Medulla oblongata (tissue), 1 donor: ENCODE measurements around the gene SLC9C2.
A peak's percentile ranks its signal among the peaks of the same experiment; 100 is the strongest.
"Not testable (repeated sequence)": the region's sequence is repeated elsewhere in the genome, so short reads cannot be mapped to it uniquely, and the experiment has no call there.

ENCODE experiments used
- DNase-seq: peaks from one replicate; pipeline ENCODE4 v3.0.0-alpha.2; 2015; ENCODE audit errors: extremely low spot score

SLC9C2 gene

DNA sequence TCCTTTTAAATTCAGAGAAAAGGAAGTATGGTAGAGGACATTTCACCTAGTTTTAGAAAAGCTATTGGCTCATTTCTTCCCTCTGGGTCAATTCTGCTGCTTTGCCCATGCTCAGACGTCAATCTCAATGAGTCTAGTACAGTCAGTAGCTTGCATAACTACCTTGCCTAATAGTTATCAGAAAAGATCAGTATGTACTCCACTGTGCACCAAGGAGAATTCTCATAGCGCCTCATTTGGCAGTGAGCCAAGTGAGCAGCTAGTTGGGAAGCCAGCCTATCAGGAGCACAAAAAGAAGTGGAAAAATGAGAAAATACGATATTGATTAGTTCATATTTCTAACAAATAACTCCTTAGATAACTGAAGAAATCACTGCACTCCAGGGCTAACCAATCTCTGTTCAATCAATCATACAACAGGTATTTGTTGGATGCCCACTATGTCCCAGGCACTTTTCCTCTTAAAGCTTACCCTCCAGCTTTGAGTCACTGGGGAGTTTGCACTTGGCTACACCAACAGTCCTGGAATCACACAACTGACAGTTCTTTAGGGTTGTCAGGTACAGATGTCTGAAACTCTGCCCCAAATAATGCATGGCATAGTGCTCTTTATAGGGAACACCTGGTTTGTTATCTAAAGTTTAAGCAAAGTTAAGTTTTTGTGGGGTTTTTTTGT, 75.6 kb downstream of the SLC9C2 start:
- DNase-seq: no peak

DNA sequence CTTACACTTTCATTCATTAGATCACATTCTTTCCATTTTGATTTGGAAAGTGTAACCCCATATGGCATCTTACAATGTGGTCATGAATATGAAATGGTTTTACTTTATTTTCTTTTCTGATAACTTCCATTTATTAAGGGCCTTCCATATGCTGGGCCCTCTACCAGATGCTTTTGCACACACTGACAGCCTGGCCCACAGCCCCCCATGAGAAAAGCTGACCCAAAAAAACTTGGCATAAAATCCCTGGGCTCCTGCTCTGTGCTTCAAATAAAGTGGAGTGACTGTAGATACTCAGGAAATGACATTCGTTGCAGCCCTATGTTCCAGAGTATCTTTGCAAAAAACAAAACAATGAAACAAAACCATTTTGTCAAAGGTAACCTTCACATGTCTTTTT, 76.9 kb downstream of the SLC9C2 start:
- no peak for DNase-seq

DNA sequence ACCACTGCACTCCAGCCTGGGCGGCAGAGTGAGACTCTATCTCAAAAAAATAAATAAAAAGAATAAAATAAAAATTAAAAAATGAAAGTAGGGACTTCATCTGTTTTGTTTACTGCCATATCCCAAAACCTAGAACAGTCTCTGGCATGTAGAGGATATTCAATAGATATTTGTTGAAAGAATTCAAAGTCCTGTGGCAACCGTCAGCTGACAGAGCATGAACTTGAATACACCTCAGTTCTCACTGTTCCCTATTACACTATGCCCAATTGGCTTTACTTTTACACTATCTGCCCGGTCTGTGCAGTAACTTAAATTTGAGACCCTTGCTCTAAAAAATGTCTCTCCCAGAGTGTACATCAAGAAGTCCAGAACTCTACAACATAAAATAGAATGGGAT, 79.5 kb downstream of the SLC9C2 start:
- DNase-seq: no peak

DNA sequence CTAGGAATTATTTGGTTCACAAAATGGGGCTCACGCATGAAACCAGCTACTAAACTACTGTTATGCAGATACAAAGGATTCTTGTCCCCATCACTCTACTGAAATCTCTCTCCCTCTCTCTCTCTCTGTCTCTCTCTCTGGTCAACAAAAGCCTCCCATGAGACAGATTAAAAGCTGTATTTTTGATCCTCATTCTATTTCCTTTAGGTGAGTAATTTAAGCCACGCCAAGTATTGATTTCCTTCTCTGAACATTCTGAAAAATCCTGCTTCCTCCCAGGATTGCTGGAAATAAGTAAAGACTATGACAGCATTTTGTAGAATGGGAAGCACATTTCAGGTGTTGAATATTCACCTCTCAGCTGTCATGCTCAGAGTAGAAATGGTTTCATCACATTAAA, 82.1 kb downstream of the SLC9C2 start:
- DNase-seq: no peak

DNA sequence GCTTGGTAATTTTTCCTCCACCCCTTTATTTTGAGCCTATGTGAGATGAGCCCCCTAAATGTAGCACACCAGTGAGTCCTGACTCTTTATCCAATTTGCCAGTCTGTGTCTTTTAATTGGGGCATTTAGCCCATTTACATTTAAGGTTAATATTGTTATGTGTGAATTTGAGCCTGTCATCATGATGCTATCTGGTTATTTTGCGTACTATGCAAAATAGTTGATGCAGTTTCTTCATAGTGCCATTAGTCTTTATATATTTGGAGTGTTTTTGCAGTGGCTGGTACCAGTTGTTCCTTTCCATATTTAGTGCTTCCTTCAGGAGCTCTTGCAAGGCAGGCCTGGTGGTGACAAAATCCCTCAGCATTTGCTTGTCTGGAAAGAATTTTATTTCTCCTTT, 88.4 kb downstream of the SLC9C2 start:
- not testable (repeated sequence) for DNase-seq

DNA sequence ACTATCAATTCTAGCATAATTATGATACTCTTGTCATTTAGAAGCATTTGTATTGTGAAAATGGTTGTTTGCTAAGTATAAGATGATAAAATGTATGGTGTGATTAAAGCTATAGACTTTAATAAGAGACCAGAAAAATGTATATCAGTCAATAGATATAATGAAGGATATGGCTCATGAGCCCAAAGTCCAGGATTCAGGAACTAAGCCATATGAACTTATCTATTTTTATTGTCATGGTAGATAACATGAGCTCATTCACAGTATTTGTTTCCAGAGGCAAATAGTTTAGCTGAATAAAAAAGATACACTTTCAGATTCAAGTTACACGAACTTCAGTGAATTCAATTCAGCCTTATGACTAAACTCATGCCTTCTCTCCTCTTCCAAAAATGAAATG, 93.1 kb downstream of the SLC9C2 start:
- no peak for DNase-seq

DNA sequence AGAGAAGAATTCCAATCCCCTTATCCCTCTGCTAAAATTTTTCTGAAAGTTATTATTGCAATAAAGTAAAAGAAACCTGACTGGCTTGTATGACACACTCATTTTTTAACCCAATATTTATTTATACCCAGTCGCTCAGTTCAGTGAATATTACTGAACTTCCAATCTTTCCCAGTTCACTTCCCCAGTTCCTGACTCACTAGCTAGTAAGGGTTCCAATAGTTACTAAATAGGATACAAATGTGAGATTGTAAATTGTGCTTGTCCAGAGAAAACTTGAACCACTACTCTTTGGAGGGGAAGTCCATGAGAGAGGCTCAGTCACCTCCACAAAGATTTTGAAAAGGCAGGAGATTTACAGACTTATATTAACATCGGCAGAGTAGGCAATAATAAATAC, 94.3 kb downstream of the SLC9C2 start:
- no peak for DNase-seq

DNA sequence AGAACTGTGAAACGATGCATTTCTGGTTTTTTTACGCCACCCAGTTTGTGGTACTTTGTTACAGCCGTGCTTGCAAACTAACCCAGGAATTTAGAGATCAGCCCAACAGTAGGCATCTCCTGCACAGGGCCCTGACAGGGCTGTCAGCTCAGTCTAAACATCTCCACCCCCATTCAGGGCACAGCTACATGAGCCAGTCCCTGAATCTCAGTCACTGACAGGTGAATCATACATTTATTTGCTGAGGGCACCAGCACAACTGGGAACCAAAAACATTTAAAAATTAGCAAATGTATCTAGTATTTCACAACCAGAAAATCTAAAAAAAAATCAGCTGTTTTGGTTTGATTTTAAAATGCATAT, 95.0 kb downstream of the SLC9C2 start:
- DNase-seq: no peak

DNA sequence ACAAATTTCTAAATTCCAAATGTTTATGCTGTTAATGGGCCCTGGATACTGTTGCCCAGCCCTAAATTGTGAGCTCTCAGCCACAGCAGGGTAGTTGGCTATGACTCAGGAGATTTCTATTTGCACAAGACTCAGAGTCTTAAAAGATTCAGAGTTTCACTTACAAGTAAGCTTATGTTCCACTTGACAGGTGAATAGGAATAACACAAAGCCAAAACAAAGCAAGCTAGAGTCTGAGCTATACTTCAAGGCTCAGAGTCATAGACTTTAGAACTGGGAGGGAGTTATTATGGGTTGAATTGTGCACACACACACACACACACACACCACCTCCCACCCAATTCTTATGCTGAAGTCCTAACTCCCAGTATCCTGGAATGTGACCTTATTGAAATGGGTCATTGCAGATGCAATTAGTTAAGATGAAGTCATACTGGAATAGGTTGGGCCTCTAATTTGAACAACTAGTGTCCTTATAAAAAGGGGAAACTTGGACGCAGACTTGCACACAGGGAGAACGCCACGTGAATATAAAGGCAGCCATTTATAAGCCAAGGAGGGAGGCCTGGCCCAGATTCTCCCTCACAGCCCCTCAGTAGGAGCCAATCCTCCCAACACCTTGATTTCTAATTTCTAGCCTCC, 95.5 kb downstream of the SLC9C2 start:
- DNase-seq: peak; percentile 37

DNA sequence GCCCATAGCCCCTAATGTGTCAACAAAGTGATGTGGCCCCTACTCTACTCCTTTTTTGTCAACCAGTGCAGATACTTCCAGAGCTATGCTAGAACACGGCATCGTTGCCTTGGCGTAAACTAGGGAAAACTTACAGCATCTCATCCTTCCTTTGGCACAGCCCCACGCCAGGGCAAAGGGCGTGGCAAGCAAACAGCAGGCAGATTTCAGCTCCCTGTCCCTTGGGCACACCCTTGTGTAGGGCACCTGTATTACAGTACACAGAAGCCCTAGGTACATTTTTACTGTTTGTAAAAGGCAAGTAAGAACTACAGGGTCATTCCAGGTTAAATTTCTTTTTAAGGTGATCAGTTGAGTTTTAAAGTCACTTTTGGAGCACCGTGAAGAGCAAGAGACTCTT, 96.4 kb downstream of the SLC9C2 start:
- no peak for DNase-seq

DNA sequence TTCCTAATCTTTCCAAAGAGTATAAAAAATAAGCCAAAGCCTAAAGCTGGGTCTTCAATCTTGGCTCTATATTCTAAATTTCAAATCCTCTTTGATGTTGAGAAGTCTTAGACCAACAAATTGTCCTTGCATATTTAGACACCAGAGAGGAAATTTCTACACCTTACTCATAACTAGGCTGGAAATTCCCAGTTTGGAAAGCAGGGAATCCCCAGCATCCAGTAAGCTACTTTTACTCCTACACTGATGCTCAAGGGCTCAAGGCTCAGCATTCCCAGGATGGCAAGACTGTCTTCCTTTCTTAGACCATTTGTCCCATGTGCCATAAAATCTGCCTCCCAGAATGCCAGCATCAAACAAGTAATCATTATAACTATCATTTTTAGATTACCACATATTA, 97.5 kb downstream of the SLC9C2 start:
- DNase-seq: no peak

DNA sequence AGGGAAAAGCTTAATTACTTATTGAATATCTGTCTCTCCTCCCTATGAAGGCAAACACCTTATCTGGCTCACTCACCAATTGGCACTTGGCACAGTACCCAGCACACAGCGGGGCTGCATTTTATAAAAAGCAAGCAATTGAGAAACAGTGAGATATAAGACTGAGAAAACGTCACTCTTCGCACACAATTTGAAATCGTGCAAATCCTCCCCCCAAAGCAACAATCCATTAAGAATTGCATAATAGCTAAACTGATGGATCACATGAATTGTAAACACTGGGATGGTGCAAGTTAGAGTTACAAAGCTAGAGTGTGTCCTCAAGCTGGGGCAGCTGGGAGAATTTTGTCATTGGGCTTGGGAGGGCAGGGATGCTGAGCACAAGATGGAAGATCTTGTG, 98.6 kb downstream of the SLC9C2 start:
- no peak for DNase-seq

DNA sequence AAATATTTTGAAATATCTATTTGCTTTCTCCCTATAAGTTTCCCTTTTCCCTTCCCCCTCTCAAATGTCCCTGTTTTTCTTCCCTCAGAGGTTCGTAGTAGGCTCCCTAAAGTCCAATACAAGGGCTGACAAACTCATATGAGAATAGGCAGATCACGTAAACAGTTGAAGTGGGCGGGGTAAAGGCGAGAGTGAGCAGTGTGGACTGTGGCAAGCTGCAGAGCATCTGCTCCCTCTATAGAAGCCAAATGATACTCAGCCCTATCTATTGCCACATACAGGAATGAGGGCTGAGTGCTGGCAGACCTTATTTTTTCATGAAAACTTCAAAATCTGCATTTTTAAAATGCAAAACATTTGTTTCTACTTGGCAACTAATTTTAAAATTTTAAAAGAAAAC, 99.5 kb downstream of the SLC9C2 start:
- no peak for DNase-seq

DNA sequence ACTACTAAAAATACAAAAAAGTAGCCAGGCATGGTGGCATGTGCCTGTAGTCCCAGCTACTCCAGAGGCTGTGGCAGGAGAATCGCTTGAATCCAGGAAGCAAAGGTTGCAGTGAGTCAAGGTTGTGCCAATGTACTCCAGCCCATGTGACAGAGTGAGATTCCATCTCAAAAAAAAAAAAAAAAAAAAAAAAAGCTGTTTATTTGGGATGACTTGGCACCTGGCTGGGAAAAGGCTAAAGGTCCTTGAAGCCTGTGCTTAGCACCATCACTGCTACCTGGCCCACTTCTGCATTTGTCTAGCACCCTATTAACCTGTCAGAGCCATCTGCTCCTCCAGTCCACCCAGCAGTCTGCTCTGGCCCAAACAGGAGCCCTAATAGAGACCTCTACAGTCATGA, 100.8 kb downstream of the SLC9C2 start:
- no peak for DNase-seq

DNA sequence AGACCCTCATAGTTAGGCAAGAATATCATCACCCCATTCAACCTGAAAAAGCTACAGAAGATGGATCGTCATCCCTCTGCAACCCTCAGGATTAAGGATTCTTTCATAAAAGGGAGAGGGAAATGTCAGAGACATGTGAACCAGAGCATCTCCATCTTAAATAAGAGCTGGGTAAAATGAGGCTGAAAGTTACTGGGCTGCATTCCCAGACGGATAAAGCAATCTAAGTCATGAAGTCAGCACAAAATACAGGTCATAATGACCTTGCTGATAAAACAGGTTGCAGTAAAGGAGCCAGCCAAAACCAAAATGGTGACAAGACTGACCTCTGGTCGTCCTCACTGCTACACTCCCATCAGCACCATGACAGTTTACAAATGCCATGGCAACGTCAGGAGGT, 103.1 kb downstream of the SLC9C2 start:
- DNase-seq: no peak

DNA sequence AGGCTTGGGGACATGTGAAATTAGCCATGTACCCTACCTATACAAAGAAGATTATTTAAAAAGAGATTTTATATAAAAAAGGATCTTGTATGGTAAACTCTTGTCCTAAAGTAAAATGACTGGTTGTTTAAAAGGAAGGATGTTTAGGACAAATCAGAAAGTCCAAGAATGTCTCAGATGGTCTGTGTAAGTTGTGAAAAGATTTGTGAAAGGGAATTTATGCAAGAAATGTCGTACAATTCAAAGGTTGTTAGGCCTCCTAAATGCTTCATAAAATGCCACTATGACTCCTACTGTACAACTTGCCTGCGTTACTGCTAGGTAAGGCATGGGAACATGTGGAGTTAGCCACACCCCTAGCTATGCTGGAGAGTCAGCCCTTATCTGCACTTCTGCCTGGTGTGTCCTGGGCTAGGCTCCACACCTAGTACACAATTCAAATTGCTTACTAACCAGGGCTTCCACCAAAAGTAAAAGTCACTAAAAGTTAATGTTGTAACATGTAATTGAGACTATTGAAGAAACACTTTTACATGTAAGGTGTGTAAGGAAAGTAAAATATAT, 106.0 kb downstream of the SLC9C2 start:
- DNase-seq: no peak

DNA sequence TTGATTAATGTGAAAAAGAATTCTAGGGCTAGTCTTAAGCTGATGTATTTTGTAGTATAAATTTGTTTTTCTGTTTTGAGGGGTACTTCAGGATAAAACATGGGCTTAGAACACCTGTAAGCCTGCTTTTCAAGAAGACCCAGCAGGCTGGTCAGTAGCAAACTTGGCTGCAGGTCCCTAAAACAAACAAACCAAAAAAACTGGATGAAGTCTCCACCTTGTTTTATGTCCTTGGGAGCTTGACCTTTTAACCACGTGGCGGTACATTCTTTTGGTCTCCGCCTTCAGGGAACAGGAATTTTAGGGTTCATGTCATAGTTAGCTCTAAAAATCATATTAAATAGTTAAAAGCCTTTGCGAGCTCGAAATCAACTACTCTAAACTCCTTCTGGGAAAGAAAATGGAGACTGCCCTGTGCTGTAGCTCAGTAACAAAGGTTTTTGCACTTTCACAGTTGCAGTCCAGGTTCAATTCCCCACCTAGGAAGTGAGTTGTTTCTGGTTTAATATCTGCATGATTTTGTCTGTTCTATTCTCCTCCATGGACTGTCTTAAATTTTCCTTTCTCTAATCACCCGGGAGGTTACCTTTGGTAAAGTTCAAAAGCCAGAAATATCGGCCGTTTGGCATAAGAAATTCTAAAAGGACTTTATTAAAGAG, 107.1 kb downstream of the SLC9C2 start:
- no peak for DNase-seq

DNA sequence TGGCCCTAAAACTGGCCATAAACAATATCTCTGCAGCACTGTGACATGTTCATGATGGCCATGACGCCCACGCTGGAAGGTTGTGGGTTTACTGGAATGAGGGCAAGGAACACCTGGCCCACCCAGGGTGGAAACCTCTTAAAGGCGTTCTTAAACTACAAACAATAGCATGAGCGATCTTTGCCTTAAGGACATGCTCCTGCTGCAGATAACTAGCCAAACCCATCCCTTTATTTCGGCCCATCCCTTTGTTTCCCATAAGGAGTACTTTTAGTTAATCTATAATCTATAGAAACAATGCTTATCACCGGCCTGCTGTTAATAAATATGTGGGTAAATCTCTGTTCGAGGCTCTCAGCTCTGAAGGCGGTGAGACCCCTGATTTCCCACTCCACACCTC, 109.7 kb downstream of the SLC9C2 start:
- DNase-seq: not testable (repeated sequence)

DNA sequence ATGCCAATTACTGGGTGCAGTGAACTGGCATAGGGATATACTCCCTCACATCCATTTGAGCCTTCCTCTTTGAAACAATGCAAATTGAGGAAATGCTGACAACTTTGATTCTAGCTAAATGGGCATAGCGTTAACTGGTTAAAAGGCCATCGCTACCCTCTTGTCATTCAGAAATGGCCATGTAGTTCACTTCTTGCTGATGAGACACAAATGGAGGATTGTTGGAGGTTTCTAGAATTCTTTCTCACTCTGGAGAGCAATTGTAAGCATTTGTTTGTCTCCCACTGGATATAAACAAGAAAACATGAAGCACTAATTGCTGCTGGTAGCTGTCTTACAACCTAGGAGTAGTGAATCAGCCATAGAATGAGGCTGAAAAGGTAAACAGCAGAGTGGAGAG, 111.4 kb downstream of the SLC9C2 start:
- DNase-seq: no peak

DNA sequence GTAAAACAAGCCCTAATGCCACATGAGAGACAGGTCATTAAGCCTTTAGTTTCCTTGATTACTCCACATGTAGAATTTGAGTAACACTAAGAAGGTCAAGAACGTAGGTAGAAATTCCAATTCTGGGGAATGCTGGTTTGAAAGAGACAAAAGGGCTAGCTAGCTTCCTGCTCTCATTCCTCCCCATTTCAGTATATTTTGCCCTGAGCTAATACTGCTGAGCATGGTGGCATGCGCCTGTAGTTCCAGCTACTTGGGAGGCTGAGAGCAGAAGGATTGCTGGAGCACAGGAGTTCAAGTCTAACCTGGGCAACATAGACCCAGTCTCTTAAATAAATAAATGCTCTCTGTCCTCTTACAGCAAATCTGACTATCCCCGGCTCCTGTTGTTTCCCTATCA, 112.9 kb downstream of the SLC9C2 start:
- DNase-seq: no peak

DNA sequence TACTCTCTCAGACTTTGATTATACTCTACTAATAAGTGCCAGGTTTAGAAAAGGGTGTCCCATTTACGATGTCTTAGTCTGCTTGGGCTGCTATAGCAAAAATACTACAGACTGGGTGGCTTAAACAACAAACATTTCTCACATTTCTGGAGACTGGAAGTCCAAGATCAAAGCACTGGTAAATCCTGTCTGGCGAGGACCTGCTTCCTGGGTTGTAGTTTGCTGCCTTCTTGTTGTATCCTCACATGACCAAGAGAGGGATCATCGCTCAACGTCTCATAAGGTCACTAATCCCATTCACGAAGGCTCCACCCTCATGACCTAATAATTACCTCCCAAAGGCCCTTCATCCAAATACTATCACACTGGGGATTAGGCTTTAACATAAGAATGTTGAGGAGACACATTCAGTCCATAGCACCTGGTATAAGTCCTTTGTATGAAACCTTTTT, 113.7 kb downstream of the SLC9C2 start:
- no peak for DNase-seq

DNA sequence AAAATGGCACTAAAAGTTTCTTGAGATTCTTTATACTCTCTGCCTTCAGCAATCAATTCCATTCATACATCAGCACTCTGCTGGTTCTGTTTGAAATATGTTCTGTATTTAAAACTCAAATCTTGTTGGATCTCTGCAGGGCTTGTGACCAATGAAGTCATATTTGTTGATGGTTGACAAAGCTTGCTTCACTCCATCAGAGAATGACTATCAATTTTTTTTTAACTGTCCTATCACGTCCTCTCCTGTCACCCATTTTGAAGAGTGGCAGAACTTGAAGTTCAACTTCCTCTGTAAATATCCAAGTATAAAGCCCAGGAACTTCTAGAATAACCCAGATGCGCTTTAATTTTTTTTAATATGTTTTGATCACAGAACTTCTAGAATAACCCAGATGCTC, 114.9 kb downstream of the SLC9C2 start:
- DNase-seq: no peak

DNA sequence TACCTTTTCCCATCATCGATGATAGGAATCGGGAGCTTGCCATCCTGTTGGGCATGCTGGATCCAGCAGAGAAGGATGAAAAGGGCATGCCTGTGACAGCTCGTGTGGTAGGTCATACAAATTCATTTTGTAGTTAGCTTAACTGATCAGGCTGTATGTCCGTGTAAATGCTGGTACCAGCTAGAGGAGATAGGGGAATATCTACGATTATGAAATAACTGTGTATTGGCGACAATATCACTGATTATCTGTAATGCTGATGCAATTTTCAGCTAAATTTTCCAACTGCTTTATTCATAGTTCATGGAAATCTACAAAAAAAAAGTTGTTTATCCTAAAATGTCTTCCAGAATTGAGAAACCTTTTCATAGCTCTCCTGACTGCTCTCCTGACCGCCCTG, 117.5 kb downstream of the SLC9C2 start:
- no peak for DNase-seq
